Liver (tissue), 3 donors: ENCODE results near the gene FCRL6.

Source experiments
- CTCF ChIP-seq: fragments of 150-350 bp; IDR thresholded peaks from 2 replicates; pipeline ENCODE4 v1.5.1; 2017; ENCODE audit warnings: improper control_type of control experiment, low read depth, low read length; ENCODE audit not compliant: missing input control
- RAD21 ChIP-seq, 2 donors: IDR thresholded peaks; 2 replicates each; pipeline ENCODE4 v1.6.1; 2016; ENCODE audit warnings: antibody characterized with exemption in 2 of 2, mild to moderate bottlenecking in 2 of 2
- TAF1 ChIP-seq: conservative IDR thresholded peaks from 2 replicates; pipeline ENCODE4 v1.6.1; 2016; ENCODE audit warnings: antibody characterized with exemption, mild to moderate bottlenecking
- YY1 ChIP-seq: IDR thresholded peaks from 2 replicates; pipeline ENCODE4 v1.6.1; 2016; ENCODE audit warnings: antibody characterized with exemption, mild to moderate bottlenecking
- TF ChIP-seq, protein P1 (sequence below): IDR thresholded peaks from 2 replicates; pipeline ENCODE4 v1.6.1; 2016; ENCODE audit warnings: antibody characterized with exemption, mild to moderate bottlenecking
- TF ChIP-seq, protein P2 (sequence below): IDR thresholded peaks from 2 replicates; pipeline ENCODE4 v1.6.1; 2016; ENCODE audit warnings: antibody characterized with exemption
- donor health status: healthy.
- donor health status: healthy.

DNA sequence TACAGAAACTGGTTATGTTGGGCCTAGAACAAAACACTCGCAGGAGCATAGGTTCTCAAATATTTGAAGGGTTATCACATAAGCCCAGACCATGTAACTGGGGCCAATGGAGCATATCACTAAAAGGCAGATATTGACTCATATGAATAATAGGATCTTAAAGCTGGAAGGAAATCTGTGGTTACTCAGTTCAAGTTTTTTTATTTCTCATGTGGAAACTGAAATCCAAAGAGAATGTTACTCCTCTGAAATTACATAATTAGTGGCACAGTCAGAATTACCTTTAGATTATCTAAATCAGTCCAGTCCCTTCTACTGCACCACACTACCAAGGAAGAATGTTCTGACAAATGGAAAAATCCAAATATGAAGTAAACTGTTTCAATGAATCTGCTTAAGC is 36.6 kb downstream of the FCRL6 start:
- TF ChIP-seq CTCF (no peak), RAD21 (IDR thresholded peaks at IDR 0.05) (no peak), TAF1 (no peak), YY1 (no peak)
- TF ChIP-seq, protein P1, sequence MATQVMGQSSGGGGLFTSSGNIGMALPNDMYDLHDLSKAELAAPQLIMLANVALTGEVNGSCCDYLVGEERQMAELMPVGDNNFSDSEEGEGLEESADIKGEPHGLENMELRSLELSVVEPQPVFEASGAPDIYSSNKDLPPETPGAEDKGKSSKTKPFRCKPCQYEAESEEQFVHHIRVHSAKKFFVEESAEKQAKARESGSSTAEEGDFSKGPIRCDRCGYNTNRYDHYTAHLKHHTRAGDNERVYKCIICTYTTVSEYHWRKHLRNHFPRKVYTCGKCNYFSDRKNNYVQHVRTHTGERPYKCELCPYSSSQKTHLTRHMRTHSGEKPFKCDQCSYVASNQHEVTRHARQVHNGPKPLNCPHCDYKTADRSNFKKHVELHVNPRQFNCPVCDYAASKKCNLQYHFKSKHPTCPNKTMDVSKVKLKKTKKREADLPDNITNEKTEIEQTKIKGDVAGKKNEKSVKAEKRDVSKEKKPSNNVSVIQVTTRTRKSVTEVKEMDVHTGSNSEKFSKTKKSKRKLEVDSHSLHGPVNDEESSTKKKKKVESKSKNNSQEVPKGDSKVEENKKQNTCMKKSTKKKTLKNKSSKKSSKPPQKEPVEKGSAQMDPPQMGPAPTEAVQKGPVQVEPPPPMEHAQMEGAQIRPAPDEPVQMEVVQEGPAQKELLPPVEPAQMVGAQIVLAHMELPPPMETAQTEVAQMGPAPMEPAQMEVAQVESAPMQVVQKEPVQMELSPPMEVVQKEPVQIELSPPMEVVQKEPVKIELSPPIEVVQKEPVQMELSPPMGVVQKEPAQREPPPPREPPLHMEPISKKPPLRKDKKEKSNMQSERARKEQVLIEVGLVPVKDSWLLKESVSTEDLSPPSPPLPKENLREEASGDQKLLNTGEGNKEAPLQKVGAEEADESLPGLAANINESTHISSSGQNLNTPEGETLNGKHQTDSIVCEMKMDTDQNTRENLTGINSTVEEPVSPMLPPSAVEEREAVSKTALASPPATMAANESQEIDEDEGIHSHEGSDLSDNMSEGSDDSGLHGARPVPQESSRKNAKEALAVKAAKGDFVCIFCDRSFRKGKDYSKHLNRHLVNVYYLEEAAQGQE: no peak
- TF ChIP-seq, protein P2, sequence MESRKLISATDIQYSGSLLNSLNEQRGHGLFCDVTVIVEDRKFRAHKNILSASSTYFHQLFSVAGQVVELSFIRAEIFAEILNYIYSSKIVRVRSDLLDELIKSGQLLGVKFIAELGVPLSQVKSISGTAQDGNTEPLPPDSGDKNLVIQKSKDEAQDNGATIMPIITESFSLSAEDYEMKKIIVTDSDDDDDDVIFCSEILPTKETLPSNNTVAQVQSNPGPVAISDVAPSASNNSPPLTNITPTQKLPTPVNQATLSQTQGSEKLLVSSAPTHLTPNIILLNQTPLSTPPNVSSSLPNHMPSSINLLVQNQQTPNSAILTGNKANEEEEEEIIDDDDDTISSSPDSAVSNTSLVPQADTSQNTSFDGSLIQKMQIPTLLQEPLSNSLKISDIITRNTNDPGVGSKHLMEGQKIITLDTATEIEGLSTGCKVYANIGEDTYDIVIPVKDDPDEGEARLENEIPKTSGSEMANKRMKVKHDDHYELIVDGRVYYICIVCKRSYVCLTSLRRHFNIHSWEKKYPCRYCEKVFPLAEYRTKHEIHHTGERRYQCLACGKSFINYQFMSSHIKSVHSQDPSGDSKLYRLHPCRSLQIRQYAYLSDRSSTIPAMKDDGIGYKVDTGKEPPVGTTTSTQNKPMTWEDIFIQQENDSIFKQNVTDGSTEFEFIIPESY: no peak
